DND-41 (cell line): ENCODE results near the gene FTO.
A peak's percentile ranks its signal among the peaks of the same experiment; 100 is the strongest.

Experiments used
- ATAC-seq: fragments of 200-7000 bp; cut with Tn5 transposase; 3 replicates; pipeline ENCODE4 v1.9.1; 2021; ENCODE audit warnings: low read depth; ENCODE audit not compliant: insufficient read depth
- DNase-seq: peaks from one replicate; pipeline ENCODE4 v3.0.0-alpha.2; 2020
- H2AFZ ChIP-seq: 2 replicates; pipeline ENCODE4 v1.6.0; 2012; ENCODE audit warnings: low read depth, low read length
- H3K27ac ChIP-seq: 2 replicates; pipeline ENCODE4 v1.5.1; 2012; ENCODE audit warnings: low read length, inconsistent platforms
- H3K27me3 ChIP-seq: fragments of 200-600 bp; sonication (generic); 2 replicates; pipeline ENCODE4 v1.6.0; 2012; ENCODE audit warnings: low read length, mild to moderate bottlenecking, inconsistent platforms; ENCODE audit not compliant: insufficient read depth, poor library complexity
- H3K36me3 ChIP-seq: 2 replicates; pipeline ENCODE4 v1.5.1; 2012; ENCODE audit warnings: low read length, inconsistent platforms; ENCODE audit not compliant: insufficient read depth
- H3K4me1 ChIP-seq: 2 replicates; pipeline ENCODE4 v1.5.1; 2012; ENCODE audit warnings: mild to moderate bottlenecking, low read length; ENCODE audit not compliant: insufficient read depth
- H3K4me2 ChIP-seq: 2 replicates; pipeline ENCODE4 v1.6.0; 2012; ENCODE audit warnings: mild to moderate bottlenecking, moderate library complexity, low read length, inconsistent platforms; ENCODE audit not compliant: insufficient read depth
- H3K4me3 ChIP-seq, 2 experiments: fragments of 200-600 bp in 1 of 2; shearing (Covaris generic) in 1 of 2; 2 replicates each; pipeline ENCODE4 v1.5.1; 2012 to 2016; ENCODE audit warnings: inconsistent platforms in 2 of 2, low read length in 2 of 2, mild to moderate bottlenecking in 2 of 2, low read depth in 1 of 2, moderate library complexity in 1 of 2
- H3K79me2 ChIP-seq: 2 replicates; pipeline ENCODE4 v1.6.0; 2012; ENCODE audit warnings: low read length, inconsistent platforms; ENCODE audit not compliant: insufficient read depth
- H3K9ac ChIP-seq: 2 replicates; pipeline ENCODE4 v1.6.0; 2012; ENCODE audit warnings: low read depth, mild to moderate bottlenecking, inconsistent platforms, low read length, moderate library complexity
- H3K9me3 ChIP-seq: 2 replicates; pipeline ENCODE4 v1.5.1; 2012; ENCODE audit warnings: low read length, moderate library complexity, mild to moderate bottlenecking, inconsistent platforms; ENCODE audit not compliant: insufficient read depth, severe bottlenecking
- H4K20me1 ChIP-seq: 2 replicates; pipeline ENCODE4 v1.6.0; 2012; ENCODE audit warnings: low read length; ENCODE audit not compliant: insufficient read depth
- CTCF ChIP-seq: IDR thresholded peaks from 2 replicates; pipeline ENCODE4 v1.5.1; 2012; ENCODE audit warnings: borderline replicate concordance, low read length, moderate library complexity, mild to moderate bottlenecking; ENCODE audit not compliant: poor library complexity, severe bottlenecking; ENCODE audit errors: extremely low read depth
- EZH2 ChIP-seq: IDR thresholded peaks from 3 replicates; pipeline ENCODE4 v1.6.1; 2012; ENCODE audit warnings: borderline replicate concordance, low read depth, mild to moderate bottlenecking, moderate library complexity, low read length, inconsistent platforms; ENCODE audit not compliant: severe bottlenecking

Gene FTO

GRCh38 chr16:53937161-53937880, 233.4 kb downstream of the FTO start:
- Histone ChIP-seq H3K4me2 (no peak overlapping the region), H2AFZ (no peak overlapping the region), H3K79me2 (no peaks in the 10 kb centered on the region), H3K36me3 (peaks cover 32% of the 10 kb centered on the region), H3K4me1 (peaks cover 22% of the 10 kb centered on the region), H3K27me3 (no peaks in the 10 kb centered on the region), H3K9ac (no peak overlapping the region), H3K4me3 (no peak overlapping the region), H4K20me1 (no peaks in the 10 kb centered on the region), H3K27ac (no peak overlapping the region; the same call in 1 of the 2 replicates), H3K9me3 (no peaks in the 10 kb centered on the region)
- ATAC-seq = no peak
- no peak for TF ChIP-seq EZH2
- no peak for TF ChIP-seq CTCF
- DNase-seq = no peak

- Histone ChIP-seq H3K4me3 (no peak overlapping the region), H3K36me3 (peaks cover 12% of the 10 kb centered on the region; the same call in 1 of the 2 replicates), H3K4me1 (peaks cover 41% of the 10 kb centered on the region), H4K20me1 (no peaks in the 10 kb centered on the region), H3K4me2 (no peak overlapping the region), H2AFZ (no peak overlapping the region), H3K9ac (no peak overlapping the region), H3K27ac (no peak overlapping the region), H3K27me3 (no peaks in the 10 kb centered on the region), H3K79me2 (peaks cover 13% of the 10 kb centered on the region; the same call in 1 of the 2 replicates), H3K9me3 (no peaks in the 10 kb centered on the region)
- ATAC-seq = no peak
- DNase-seq = no peak
- TF ChIP-seq EZH2 (no peak), CTCF (no peak)
These were observed 240.1 kb downstream of the FTO start for GRCh38 chr16:53944025-53944424.

- peak overlapping the region; percentile 46 for H3K9ac ChIP-seq
- peaks cover 8% of the 10 kb centered on the region; the same call in 1 of the 2 replicates for H3K36me3 ChIP-seq
- H4K20me1 ChIP-seq = no peaks in the 10 kb centered on the region
- no peaks in the 10 kb centered on the region for H3K27me3 ChIP-seq
- no peak overlapping the region for H3K4me2 ChIP-seq
- peaks cover 61% of the 10 kb centered on the region for H3K4me1 ChIP-seq
- no peaks in the 10 kb centered on the region for H3K9me3 ChIP-seq
- peak overlapping the region; percentile 92 for H3K27ac ChIP-seq
- H2AFZ ChIP-seq = no peak overlapping the region
- TF ChIP-seq EZH2 (no peak), CTCF (peak; percentile 99)
- ATAC-seq = peak; percentile 68
- peak; percentile 58 for DNase-seq
- peaks cover 14% of the 10 kb centered on the region; the same call in 1 of the 2 replicates for H3K79me2 ChIP-seq
- H3K4me3 ChIP-seq = no peak overlapping the region
These were observed 242.0 kb downstream of the FTO start for GRCh38 chr16:53945996-53946395.
